ENCODE data around the gene MET. TPM values are rescaled to one million over a fixed set of nuclear protein-coding genes. Genes with fewer than 3 reads are reported as not detected.
"Not testable (repeated sequence)": the region's sequence is repeated elsewhere in the genome, so short reads cannot be mapped to it uniquely, and the experiment has no call there.

Gene MET
- total RNA-seq, 2 donors from 2014 or later, result 15.8 to 18.6 TPM

DNA sequence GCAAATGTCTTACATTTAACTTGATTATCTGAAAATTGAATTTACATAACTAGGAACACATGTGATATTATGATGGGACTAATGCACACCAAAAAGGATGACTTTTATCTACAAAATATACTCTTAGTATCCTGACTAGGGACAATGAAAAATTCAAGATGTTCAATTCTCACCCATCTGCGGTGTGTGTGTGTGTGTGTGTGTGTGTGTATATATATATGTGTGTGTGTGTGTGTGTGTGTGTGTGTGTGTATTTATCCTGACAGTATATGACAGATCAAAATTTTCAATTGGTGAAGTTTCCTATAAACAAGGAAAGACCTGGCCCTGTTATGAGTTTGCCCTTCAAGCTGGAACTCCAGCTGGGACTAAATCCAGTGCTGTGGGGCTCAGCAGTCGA is 40.3 kb upstream of the MET start:
- no peaks in the 10 kb centered on the region for H3K36me3 ChIP-seq
- H3K9me3 ChIP-seq, result no peaks in the 10 kb centered on the region
- no peak overlapping the region for H3K4me3 ChIP-seq
- DNase-seq (ENCODE audit: low spot score) (no peak), ATAC-seq (ENCODE audit: insufficient number of reproducible peaks, low FRiP score, low read depth) (no peak)
- no peaks in the 10 kb centered on the region for H3K27me3 ChIP-seq (replicated peaks; ENCODE audit: insufficient read depth)
- peaks cover 18 to 27% of the 10 kb centered on the region in 2 donors for H3K4me1 ChIP-seq (ENCODE audit: control insufficient read depth in 1 of 2, low read depth in 2 of 2)
- TF ChIP-seq, protein P1, sequence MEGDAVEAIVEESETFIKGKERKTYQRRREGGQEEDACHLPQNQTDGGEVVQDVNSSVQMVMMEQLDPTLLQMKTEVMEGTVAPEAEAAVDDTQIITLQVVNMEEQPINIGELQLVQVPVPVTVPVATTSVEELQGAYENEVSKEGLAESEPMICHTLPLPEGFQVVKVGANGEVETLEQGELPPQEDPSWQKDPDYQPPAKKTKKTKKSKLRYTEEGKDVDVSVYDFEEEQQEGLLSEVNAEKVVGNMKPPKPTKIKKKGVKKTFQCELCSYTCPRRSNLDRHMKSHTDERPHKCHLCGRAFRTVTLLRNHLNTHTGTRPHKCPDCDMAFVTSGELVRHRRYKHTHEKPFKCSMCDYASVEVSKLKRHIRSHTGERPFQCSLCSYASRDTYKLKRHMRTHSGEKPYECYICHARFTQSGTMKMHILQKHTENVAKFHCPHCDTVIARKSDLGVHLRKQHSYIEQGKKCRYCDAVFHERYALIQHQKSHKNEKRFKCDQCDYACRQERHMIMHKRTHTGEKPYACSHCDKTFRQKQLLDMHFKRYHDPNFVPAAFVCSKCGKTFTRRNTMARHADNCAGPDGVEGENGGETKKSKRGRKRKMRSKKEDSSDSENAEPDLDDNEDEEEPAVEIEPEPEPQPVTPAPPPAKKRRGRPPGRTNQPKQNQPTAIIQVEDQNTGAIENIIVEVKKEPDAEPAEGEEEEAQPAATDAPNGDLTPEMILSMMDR (IDR thresholded peaks at IDR 0.05), result no peak
- no peak overlapping the region for H3K27ac ChIP-seq

DNA sequence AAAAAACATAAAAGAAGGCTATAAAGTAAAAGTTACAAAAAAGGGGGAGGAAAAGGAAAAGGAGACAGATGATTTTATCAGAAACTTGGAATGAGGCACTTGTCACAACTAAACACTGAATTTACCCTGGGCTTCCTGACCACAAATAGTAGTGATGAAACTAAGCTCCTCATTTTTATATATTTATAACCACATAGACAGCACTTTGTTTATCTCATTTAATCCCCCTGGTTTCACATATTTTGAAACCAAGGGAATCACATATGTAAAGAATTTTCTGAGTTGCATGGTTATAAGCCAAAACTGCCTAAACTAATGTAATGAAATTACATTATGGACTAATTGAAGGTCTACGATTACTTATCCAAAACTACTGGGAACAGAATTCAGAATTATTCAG is 39.6 kb upstream of the MET start:
- H3K27me3 ChIP-seq (replicated peaks; ENCODE audit: insufficient read depth), result no peaks in the 10 kb centered on the region

DNA sequence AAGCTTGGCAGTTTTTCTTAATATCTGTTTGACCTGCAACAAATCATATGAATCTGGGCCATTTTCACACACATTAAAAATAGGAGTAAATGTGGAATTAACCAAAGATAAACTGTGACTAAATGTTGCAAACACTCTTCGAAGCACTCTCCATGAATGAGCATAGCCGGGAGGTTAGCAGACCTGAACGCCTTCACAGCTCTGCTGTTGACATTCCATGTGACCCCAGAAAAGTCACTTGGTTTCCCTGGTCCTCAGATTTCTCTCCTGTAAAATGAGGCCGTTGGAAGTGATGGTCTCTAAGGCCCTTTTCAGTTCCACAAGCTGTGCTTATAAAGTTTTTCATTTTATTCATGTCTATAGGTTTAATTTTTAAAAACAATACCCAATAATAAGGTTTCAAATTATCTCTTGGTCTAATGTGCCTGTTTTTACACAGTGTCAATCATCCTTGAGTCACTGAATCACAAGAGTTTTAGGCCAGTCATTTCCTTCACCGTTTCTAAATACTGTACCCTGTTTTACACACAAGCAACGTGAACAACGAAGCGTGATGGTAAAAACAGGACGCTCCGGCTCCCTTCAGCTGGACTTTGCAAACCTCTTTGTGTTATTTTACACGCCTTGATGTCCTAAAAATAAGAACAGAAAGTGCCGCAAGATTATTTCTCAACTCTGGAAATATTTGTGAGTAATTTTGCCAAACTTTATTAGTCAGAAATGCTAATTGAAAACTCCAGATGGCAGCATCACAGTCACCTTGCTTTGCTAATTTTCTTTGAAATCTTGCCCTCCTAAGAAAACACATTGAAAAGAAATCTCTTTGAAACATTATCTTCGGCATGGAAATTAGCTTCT is 38.6 kb upstream of the MET start:
- H3K9me3 ChIP-seq, result no peaks in the 10 kb centered on the region
- peak overlapping the region in 1 of 2 donors; percentile 66 for H3K27ac ChIP-seq
- ATAC-seq (ENCODE audit: insufficient number of reproducible peaks, low FRiP score, low read depth), result peak; percentile 31
- no peak for DNase-seq (ENCODE audit: low spot score)
- TF ChIP-seq, protein P1 (IDR thresholded peaks at IDR 0.05), result no peak
- no peaks in the 10 kb centered on the region for H3K27me3 ChIP-seq (replicated peaks; ENCODE audit: insufficient read depth)
- peak overlapping the region; percentile 33 for H3K4me3 ChIP-seq
- H3K4me1 ChIP-seq (ENCODE audit: control insufficient read depth in 1 of 2, low read depth in 2 of 2), result peaks cover 18 to 26% of the 10 kb centered on the region in 2 donors
- no peaks in the 10 kb centered on the region for H3K36me3 ChIP-seq

More for the DNA sequence above, 39.6 kb upstream of the MET start:
- Histone ChIP-seq H3K36me3 (no peaks in the 10 kb centered on the region), H3K27ac (no peak overlapping the region), H3K9me3 (no peaks in the 10 kb centered on the region), H3K4me3 (no peak overlapping the region), H3K4me1 (ENCODE audit: control insufficient read depth in 1 of 2, low read depth in 2 of 2) (peaks cover 18 to 27% of the 10 kb centered on the region in 2 donors)
- DNase-seq (ENCODE audit: low spot score) (no peak), ATAC-seq (ENCODE audit: insufficient number of reproducible peaks, low FRiP score, low read depth) (no peak)
- TF ChIP-seq, protein P1 (IDR thresholded peaks at IDR 0.05), result no peak

DNA sequence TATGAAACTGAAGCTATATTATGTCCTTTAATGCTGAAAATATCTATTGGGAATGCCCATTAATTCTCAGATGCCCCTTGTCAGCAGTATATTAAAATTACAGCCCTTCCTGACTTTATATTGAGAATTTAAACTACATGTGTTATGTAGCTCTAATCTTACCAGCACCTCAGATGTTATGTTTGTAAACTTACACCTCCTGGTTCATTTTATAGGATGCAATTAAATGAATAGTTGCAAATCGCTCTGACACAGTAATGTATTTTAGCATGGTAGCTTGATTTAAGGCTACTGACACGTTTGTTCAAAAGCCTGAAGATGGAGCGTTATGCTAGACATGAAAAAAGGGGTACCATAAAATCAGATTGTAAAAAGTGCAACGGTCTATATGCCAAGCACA is 35.0 kb upstream of the MET start:
- no peaks in the 10 kb centered on the region for H3K9me3 ChIP-seq
- peaks cover 11% of the 10 kb centered on the region in 2 donors for H3K4me1 ChIP-seq (ENCODE audit: control insufficient read depth in 1 of 2, low read depth in 2 of 2)
- no peaks in the 10 kb centered on the region for H3K27me3 ChIP-seq (replicated peaks; ENCODE audit: insufficient read depth)
- TF ChIP-seq, protein P1 (IDR thresholded peaks at IDR 0.05), result no peak
- DNase-seq (ENCODE audit: low spot score) (no peak), ATAC-seq (ENCODE audit: insufficient number of reproducible peaks, low FRiP score, low read depth) (no peak)
- no peaks in the 10 kb centered on the region for H3K36me3 ChIP-seq
- no peak overlapping the region for H3K27ac ChIP-seq
- H3K4me3 ChIP-seq, result no peak overlapping the region

DNA sequence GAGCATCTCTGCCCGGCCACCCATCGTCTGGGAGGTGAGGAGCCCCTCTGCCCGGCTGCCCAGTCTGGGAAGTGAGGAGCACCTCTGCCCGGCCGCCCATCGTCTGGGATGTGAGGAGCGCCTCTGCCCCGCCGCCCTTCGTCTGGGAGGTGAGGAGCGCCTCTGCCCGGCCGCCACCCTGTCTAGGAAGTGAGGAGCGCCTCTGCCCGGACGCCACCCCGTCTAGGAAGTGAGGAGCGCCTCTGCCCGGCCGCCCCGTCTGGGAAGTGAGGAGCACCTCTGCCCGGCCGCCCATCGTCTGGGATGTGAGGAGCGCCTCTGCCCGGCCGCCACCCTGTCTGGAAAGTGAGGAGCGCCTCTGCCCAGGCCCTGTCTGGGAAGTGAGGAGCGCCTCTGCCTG is 33.4 kb upstream of the MET start:
- not testable (repeated sequence) for H3K27me3 ChIP-seq (replicated peaks; ENCODE audit: insufficient read depth); ATAC-seq (ENCODE audit: insufficient number of reproducible peaks, low FRiP score, low read depth); H3K36me3 ChIP-seq; H3K27ac ChIP-seq; H3K9me3 ChIP-seq; H3K4me3 ChIP-seq; DNase-seq (ENCODE audit: low spot score); H3K4me1 ChIP-seq (ENCODE audit: control insufficient read depth in 1 of 2, low read depth in 2 of 2)

All from thoracic aorta (tissue), 2 donors.